Hematopoietic multipotent progenitor cell treated with erythropoietin and hydrocortisone succinate and interleukin-3 and kit ligand, for 8 days (in vitro differentiated cells): ENCODE data around the gene ZNF714.

Experiments used
- DNase-seq: peaks from one replicate; pipeline ENCODE4 v3.0.0-alpha.2; 2015

The ZNF714 gene

GRCh38 chr19:21082011-21082975, at the start of gene ZNF714:
TSS of gene ZNF714 (plus strand) at chr19:21082203. CDS start at chr19:21098269, 16,066 bp downstream.
- peak; percentile 95 for DNase-seq

DNA sequence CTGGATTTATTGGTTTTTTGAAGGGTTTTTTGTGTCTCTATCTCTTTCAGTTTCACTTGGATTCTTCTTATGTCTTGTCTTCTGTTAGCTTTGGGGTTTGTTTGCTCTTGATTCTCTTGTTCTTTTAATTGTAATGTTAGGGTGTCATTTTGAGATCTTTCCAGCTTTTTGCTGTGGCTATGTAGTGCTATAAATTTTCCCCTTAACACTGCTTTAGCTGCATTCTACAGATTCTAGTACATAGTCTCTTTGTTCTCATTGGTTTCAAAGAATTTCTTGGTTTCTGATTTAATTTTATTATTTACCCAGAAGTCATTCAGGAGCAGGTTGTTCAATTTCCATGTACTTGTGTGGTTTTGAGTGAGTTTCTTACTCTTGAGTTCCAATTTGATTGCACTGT, 37.0 kb upstream of the ZNF714 start:
- no peak for DNase-seq

- no peak for DNase-seq
These were observed 35.5 kb upstream of the ZNF714 start for GRCh38 chr19:21046489-21046888.

- no peak for DNase-seq
These were observed 34.3 kb upstream of the ZNF714 start for GRCh38 chr19:21047716-21048115.

DNA sequence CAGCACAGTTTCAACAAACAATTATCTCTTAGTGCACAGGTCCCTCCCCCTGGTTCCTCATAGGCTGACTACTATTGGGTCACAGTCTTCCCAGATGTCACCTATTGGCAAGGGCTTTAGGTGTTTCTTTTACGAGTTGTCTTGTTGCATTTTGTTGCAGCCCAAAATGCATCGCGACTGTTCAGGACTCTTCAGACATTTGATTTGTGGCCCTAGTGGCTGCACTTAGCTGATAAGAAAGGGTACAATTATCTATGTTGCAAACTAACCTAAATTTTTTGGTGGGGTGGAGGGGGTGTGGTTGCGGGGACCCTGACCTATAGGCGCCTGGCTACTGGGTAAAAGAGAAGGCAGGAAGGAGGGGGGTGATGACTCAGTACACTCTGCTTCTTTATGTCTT, 29.1 kb upstream of the ZNF714 start:
- no peak for DNase-seq

GRCh38 chr19:21065336-21065735, 16.7 kb upstream of the ZNF714 start:
- no peak for DNase-seq

- no peak for DNase-seq
These were observed 2.3 kb downstream of the ZNF714 start for GRCh38 chr19:21084343-21084742.

- DNase-seq, result no peak
These were observed 5.9 kb downstream of the ZNF714 start for GRCh38 chr19:21087871-21088270.

GRCh38 chr19:21092109-21092508, 10.1 kb downstream of the ZNF714 start:
- no peak for DNase-seq

DNA sequence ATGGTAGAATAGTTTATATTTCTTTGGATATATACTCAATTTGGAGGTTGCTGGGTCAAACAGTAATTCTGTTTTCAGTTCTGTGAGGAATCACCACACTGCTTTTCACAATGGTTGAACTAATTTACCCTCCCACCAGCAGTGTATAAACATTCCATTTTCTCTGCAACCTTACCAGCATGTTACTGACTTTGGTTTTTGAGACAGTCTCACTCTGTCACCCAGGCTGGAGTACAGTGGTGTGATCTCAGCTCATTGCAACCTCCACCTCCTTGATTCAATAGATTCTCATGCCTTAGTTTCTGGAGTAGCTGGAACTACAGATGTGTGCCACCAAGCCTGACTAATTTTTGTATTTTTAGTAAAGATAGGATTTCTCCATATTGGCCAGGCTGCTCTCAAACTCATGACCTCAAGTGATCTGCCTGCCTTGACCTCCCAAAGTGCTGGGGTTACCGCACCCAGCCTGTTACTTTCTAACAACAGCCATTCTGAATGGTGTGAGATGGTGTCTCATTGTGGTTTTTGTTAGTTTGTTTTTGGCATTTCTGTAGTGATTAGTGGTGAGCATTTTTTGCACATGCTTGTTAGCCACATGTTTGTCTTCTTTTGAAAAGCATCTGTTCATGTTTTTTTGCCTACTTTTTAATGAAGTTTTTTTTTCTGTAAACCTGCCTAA, 12.5 kb downstream of the ZNF714 start:
- DNase-seq, result no peak

DNA sequence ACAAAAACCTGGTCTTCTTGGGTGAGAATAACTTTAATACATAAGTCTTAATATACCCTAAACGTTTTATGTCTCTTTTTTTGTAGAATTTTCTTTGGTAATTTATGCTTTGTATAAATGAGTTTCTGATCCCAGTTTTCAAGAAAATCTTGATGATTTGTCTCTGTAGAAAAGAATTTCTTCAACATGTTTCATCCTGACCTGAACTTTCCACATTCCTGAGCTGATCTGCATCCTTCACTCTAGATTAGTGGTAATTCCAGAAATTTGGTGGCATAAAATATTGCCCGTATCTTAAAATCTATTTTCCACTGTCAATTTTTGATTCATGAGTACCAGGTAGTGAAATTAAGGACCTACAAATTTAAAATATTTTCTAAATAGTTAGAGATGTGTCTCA, 16.3 kb downstream of the ZNF714 start:
- DNase-seq, result no peak

- no peak for DNase-seq
These were observed 19.7 kb downstream of the ZNF714 start for GRCh38 chr19:21101521-21102242.

DNA sequence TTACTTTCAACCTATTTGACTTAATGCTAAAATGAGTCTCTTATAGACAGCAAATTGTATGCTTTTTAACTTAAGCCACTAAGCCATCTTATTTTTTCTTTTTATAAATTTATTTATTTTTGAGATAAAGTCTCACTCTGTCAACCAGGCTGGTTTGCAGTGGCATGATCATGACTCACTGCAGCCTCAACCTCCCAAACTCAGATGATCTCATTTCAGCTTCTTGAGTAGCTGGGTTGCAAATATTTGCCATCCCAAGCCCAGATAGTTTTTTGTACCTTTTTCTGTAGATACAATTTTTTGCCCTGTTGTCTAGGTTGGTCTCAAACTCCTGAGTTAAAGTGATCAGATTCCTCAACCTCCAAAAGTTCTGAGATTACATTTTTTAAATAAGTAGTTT, 27.1 kb downstream of the ZNF714 start:
- no peak for DNase-seq

GRCh38 chr19:21110183-21110582, 28.2 kb downstream of the ZNF714 start:
- no peak for DNase-seq

- peak; percentile 33 for DNase-seq
These were observed 33.4 kb downstream of the ZNF714 start for GRCh38 chr19:21115430-21115829.

- DNase-seq, result no peak
These were observed 35.3 kb downstream of the ZNF714 start for GRCh38 chr19:21117041-21117907.

DNA sequence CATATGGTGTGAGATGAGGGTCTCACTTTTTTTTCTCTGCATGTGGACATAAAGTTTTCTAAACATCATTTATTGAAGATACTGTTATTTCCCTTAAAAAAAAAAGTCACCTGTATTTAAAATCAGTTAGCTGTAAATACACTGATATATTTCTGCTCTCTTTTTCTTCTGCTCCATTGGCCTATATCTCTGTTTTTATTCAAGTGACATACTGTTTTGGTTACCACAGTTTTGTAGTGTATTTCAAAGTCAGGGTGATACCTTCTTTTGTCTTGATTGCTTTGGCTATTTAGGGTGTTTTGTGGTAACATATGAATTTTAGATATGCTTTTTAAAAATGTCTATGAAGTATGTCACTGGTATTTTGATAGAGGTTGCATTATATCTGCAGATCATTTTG, 44.1 kb downstream of the ZNF714 start:
- DNase-seq, result no peak

DNA sequence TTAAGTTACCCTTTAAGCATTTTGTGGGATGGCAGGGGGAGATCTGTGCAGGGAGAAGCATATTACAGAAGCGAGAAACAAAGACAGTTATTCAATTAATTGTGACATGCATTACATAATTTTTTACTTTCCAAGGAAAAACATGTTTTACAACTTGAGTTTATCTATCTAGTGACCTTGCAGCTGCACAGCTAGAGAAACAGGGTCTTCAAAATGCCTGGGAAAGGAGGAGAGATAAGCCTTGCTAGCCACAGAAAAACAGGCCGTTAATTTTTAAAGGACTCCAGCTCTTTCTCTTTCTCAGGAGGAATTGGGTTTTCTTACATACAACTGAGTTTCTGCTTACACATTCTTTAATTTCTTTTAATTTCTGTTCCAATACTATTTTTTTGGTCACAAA, 45.0 kb downstream of the ZNF714 start:
- DNase-seq, result peak; percentile 45

DNA sequence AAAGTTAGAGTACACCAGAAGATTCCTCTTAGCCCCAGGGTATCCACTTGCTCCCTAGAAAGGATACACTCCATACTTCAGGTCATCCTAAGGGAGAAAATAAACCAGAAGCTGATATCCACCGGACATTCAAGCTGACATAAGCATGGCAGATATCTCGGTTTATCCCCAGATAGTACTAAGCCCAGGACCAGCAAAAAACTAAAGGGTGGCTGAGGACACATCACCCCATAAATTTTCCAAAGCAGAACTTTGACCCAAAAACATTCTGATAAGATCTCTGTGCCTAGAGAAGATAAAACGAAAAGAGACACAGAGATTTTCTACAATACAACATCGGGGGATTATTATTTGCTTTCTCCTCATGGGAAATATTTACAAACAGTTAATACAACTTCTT, 45.9 kb downstream of the ZNF714 start:
- no peak for DNase-seq

DNA sequence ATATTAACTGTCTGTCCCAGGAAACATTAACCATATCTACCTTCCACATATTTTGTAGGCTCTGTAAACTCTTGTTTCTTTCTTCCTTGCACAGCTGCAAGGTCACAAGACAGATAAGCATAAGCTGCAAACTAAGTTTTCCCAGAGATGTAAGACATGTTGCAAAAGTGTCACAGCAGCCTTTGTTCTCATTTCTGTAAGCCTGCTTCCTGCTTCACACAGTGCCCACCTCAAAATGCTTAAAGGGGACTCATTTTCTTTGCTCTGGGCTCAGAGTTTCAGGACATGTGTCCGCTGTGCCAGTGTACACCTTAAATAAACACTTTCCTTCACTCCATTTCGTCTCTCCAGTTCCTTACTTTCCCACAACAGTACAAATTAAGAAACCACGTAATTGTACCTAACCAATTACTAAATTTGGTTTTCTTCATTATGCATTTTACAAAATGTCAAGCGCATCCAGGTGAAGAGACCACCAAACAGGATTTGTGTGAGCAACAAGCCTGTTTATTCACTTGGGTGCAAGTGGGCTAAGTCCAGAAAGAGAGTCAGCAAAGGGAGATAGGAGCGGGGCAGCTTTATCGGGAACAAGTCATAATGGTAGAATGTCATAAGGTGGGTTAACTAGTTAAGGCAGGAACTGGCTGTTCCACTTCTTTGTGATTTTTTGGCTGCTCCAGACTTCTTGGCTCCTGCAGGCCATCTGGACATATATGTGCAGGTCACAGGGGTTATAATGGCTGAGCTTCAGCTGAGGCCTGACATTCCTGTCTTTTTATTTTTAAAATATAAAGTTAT, 47.1 kb downstream of the ZNF714 start:
- peak; percentile 80 for DNase-seq

- DNase-seq, result no peak
These were observed 48.2 kb downstream of the ZNF714 start for GRCh38 chr19:21130097-21130775.
